Hematopoietic multipotent progenitor cell (in vitro differentiated cells): ENCODE measurements around the gene CLDN6. TPM values are rescaled to one million over a fixed set of nuclear protein-coding genes. Genes with fewer than 3 reads are reported as not detected.

Experiments
- DNase-seq, 3 donors: peaks; one replicate each; pipeline ENCODE4 v3.0.0-alpha.2; 2011 to 2015; ENCODE audit warnings: low read depth in 2 of 3, low spot score in 2 of 3
- total RNA-seq: library from RNA; depleted of rRNA; stranded (reverse); fragments of >200 nt; gene quantifications from one replicate; pipeline ENCODE4 v1.2.3, GENCODE V29; 2012

The CLDN6 gene
- total RNA-seq, 1 donor = 0.27 TPM

GRCh38 chr16:2992383-2993081, 25.5 kb downstream of the CLDN6 start:
- DNase-seq = no peak

GRCh38 chr16:2991566-2992261, 26.3 kb downstream of the CLDN6 start:
- no peak for DNase-seq

DNA sequence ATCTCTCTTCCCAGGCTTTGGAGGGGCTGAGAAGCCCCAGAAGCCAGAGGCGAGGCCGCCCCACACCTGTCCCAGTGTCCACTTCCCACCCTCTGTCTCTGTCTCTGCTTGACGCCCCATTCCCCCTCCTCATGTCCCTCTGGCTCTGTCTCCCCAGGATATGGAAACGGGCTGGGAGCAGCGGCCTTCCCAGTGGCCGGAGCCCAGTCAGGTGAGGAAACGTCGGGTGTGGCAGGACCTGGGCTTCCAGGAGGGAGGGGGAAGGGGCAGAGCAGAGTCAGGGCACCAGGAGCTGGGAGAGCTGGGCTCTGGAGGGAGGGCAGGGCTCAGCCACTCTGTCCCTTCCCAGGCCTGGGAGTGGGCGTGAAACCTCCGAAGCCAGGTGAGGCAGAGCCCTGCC, 27.1 kb downstream of the CLDN6 start:
- DNase-seq = no peak

DNA sequence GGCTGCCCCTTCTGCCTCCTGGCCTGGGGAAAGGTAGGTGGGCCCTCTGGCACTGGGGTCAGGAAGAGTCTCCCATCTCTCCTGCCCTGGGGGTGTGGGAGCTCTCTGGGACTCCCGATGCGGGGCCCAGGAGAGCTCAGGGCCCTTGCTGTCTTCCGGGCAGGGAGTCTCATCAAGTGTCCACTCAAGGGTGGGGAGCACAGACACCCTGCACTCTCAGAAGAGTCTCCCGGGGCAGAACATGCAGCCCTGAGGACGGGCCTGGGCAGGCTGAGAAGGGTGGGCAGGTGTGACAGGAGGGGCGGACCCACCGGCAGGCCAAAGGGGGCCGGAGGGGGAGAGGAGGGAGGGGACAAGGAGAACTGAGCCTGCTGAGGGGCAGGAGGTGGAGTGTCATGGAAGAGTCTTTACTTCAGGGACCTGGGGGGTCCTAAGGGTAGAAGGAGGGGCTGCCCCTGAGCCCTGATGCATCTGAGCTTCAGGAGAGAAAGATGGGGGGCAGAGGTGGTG, 29.3 kb downstream of the CLDN6 start:
- DNase-seq = no peak

DNA sequence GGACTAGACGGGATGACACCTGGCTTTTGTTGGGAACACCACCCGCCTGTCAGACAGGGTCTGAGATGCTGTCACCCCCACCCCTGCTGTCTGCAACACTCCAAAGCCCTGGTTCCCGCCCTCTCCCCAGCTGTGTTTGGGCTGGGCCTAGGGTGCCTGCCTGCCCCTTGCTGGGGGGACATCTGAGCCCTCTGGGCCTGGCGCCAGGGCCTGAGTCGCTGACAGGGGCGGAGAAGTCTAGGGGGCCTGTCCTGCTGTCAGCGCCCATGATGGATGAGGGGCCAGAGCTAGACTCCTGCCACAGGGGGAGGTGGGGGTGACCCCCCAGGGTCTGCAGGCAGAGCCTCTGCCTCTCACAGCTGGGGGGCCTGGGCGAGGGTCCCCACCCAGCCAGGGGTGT, 30.1 kb downstream of the CLDN6 start:
- no peak for DNase-seq

DNA sequence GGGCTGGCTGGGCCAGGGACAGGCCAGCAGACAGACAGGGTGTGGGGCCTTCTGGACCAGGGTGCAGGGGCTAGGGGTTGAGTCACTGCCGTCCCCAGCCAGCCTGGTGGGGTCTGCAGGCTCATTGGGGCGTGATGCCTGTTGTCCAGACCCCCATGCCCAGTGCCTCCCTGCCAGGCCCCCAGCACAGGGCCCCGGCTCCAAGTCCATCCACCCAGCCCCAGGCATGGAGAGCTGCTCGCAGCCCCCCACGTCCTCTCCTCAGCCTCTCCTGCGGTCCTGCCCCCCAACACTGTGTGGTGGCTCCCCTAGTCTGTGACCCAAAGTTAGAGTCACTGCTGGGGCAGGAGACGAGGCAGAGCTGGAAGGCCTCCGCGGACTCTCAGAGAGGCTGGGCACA, 30.7 kb downstream of the CLDN6 start:
- no peak for DNase-seq

- DNase-seq = no peak
Measured at GRCh38 chr16:2986623-2987188, 31.3 kb downstream of the CLDN6 start.

GRCh38 chr16:2985893-2986355, 32.1 kb downstream of the CLDN6 start:
- no peak for DNase-seq

DNA sequence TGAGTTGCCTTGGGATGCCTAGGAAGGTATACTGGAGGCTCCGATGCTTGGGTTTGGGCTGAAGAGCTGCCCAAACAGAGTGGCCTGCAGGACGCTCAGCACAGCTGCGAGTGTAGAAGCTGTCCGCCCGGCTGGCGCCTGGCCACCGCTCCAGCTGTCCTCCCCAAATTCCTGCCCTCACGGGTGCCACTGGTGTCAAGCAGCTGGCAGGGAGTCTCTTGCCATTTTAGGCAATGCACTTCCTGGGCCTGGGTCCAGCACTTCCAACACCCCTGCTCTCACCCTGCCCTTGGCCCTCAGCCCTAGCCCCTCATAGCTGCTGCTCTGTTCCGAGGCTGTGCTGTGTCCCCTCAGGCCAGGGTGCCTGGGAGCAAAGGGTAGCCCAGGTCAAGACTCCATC, 32.5 kb downstream of the CLDN6 start:
- no peak for DNase-seq

DNA sequence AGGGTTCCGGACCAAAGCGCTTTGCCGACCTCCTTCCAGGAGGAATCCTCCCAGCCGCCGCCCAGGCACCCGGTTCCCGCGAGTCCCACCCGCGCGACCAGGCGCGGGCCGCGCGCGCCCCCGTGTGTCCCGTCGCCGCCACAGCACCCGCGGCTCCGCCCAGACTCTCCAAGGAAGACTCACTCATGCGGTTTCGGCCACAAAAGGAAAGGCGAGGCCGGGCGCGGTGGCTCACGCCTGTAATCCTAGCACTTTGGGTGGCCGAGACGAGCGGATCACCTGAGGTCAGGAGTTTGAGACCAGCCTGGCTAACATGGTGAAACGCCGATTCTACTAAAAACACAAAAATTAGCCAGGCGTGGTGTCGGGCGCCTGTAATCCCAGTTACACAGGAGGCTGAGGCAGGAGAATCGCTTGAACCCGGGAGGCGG, 34.3 kb downstream of the CLDN6 start:
- peak in 2 of 3 donors; percentile 55 to 66 for DNase-seq

DNA sequence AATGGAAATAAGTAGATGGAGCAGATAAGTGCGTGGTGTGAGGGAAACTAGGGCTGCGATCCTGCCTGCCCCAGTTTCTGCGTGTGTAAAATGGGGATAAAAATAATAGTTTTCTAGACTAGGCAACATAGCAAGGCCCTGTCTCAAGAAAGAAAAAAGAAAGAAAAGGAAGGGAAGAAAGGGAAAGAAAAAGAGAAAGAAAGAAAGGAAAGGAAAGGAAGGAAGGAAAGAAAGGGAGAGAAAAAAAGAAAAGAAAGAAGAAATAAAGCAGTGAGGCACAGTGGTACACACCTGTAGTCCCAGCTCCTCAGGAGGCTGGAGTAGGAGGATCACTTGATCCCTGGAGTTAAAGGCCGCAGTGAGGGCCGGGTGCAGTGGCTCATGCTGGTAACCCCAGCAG, 35.6 kb downstream of the CLDN6 start:
- no peak for DNase-seq

- DNase-seq = no peak
Measured at GRCh38 chr16:2981899-2982250, 36.1 kb downstream of the CLDN6 start.

DNA sequence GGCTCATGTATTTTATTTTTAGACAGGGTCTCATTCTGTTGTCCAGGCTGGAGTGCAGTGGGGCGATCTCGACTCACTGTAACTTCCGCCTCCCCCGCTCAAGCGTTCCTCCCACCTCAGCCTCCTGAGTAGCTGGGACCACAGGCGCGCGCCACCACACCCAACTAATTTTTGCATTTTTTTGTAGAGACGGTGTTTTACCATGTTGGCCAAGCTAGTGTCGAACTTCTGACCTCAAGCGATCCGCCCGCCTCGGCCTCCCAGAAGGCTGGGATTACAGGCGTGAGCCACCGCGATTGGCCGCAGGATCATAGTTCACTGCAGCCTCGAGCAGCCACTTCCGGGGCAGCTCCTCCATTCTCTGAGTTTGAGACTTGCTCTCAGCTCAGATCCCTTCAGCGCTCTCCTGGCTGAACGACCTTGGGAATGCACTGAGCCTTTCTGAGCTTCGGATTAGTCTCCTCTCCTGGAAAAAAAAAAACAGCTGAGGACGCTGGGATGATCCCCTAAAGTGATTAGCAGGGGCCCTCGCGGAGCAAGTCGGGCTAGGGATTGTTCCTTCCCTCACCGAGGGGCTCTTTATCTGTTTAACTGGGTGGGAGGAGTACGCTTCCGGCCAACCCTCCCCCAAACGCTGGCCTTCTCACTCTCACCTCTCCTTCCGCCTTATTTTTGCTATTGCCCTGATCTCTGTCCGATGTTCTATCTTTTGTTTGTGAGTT, 36.6 kb downstream of the CLDN6 start:
- no peak for DNase-seq

- DNase-seq = peak; percentile 88 to 91 (median 91)
Measured at GRCh38 chr16:2980227-2981176, 37.5 kb downstream of the CLDN6 start, which contains the start of gene PKMYT1. Gene PKMYT1 (minus strand): TSS chr16:2980446. CDS start chr16:2979657, 789 bp downstream.

DNA sequence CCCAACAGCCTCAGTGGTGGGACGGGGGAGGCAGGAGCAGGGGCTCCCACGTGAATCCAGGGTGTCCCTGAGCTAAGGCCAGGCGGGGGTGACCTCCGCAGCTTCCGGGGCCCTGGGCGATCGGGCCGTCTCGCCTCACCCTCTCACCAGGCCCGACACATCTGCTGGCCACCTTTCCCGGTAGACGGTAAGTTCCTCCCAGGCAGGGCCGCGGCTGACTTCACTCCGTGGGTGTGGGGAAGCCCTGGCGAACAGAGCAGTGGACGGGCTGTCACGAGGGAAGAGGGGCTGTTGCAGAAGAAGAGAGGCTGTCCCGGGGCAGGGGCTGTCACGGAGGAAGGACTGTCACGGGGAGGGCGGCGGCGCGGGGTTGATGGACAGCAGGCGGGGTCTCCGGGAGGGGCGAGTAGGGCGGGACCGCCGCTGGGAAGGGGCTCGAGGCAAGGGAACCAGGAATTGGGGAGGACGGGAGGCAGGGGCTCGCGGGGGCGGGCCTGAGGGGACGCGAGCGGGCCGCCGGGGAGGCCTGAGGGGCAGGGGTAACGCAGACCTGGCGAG, 38.2 kb downstream of the CLDN6 start:
- DNase-seq = no peak

DNA sequence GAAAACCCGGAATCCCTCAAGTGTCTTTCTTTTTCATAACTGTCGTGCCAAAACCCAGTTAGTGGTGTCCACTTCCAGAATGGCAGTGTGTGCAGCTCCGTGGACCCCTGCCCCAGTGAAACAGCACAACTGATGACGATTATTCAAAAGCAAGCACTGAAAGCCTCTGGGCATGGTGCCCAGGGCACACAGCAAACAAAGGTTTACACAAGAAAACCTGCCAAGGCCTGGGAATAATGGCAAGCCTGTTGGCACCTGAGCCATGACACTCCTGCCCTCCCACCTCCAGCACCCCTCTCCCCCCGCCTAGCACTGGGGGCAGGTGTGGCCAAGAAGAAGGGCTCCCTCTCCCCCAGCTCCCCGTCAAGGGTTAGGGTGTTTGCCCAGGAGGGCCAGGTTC, 40.5 kb downstream of the CLDN6 start:
- DNase-seq = no peak

DNA sequence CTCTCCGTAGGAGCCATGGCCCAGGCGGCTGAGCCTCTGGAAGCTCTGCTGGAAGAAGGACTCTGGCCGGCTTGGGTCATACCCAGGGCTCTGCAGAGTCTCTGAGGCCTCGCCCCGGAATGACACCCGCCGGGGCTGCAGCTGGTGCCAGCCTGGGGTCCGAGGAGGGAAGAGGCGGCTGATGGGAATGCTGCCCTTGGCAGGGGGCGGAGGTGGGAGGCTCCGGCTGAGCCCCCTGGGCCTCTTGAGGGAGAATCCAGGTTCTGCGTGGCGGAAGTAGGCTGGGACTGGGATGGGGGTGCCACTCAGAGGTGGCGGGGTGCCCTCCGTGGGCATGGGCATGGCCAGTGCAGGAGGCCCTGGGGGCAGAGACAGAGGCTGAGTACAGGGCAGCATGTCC, 41.3 kb downstream of the CLDN6 start:
- DNase-seq = no peak

DNA sequence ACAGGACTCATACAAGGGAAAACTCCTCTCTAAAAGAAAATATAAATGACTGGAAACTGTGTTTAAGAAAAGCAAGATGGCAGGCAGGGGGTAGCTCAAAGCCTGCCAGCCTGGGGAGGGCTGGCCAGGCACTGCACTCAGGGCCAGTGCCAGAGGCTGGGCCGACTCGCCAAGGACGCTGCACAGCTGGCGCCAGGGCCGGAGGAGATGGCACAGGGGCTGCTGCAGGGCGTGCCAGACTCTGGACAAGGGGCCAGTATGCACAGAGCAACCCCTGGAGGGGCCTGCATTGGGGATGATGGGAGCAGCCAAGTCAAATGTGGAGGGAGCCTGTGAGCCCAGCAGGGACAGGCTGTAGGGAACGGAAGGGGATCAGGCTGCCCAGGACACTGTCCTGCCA, 41.8 kb downstream of the CLDN6 start:
- DNase-seq = no peak

DNA sequence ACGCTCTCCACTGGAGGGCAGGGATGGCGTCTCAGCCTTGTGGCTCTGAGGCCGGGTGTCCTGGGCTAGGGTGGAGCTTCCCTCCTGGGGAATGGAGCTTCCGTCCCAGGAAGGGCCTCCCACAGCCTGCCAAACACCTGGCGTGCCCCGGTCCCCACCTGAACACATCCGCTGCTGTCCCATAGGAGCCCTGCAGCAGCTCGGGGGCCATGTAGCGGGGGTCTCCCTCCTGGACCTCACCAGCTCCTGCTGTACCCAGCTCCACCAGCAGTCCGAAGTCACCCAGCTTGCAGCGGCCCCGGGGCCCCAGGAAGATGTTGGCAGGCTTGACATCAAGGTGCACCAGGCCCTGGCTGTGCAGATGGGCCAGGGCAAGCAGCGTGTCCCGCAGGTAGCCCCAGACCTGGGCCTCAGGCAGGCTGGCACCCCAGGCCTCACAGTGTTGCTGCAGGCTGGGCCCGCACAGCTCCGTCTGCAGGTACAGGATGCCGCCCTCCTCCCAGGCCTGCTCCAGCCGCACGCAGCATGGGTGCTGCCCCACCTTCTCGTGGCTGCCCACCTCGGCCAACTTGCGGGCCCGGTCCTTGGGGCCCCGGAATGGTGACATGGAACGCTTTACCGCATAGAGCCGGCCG, 42.7 kb downstream of the CLDN6 start:
- no peak for DNase-seq
